ENCODE data around the gene CEP76. TPM values are rescaled to one million over a fixed set of nuclear protein-coding genes. Genes with fewer than 3 reads are reported as not detected.
A peak's percentile ranks its signal among the peaks of the same experiment; 100 is the strongest.

The CEP76 gene
- total and polyA plus RNA-seq, 2 donors (not counting 3 experiments of a cell fraction or from before 2014, with no cell fraction given), result 5.8 to 8.6 TPM

- no peak overlapping the region for H3K4me3 ChIP-seq (replicated peaks in 1 of 3; ENCODE audit: insufficient read depth in 1 of 3, low read depth in 1 of 3, low read length in 3 of 3)
- ChIA-PET CTCF (interaction anchor here (1.1 to 2.4 kb wide), 3 partner anchors 9 to 32 kb away, joined by 4 to 20 read pairs (median 6); no protein-coding TSS in a partner anchor), POLR2A (no interaction called here)
- dilution Hi-C loops (cut with MboI; ENCODE audit: extremely low pct_ligation_motif_present, low sequenced_read_pairs) (no loop called here), intact Hi-C loops (cut with micrococcal nuclease) (no loop called here)
- H3K4me2 ChIP-seq (ENCODE audit: insufficient read depth, low read length), result no peak overlapping the region
- H3K4me1 ChIP-seq (ENCODE audit: control insufficient read depth, extremely low read depth, insufficient read depth, low read length), result peaks cover 18% of the 10 kb centered on the region
- FAIRE-seq (no peak), DNase-seq (ENCODE audit: low read depth, low spot score) (no peak)
- peaks cover 76% of the 10 kb centered on the region for H3K79me2 ChIP-seq (ENCODE audit: control insufficient read depth, insufficient read depth, low read length)
- H3K27me3 ChIP-seq (ENCODE audit: control insufficient read depth in 2 of 2, insufficient read depth in 2 of 2, low read length in 2 of 2), result no peaks in the 10 kb centered on the region
- no peak for TF ChIP-seq EZH2 (IDR thresholded peaks at IDR 0.05; ENCODE audit: borderline replicate concordance, low read depth, low read length, severe bottlenecking)
- no peak for TF ChIP-seq POLR2AphosphoS5 (IDR thresholded peaks at IDR 0.05; ENCODE audit: insufficient read depth, low read depth, low read length)
- TF ChIP-seq JUN (IDR thresholded peaks at IDR 0.05; ENCODE audit: borderline replicate concordance, insufficient read depth, insufficient read length, low read depth), result no peak
- no peak for TF ChIP-seq POLR2A (IDR thresholded peaks at IDR 0.05; ENCODE audit: low read depth, low read length)
- no peak for TF ChIP-seq MYC (IDR thresholded peaks at IDR 0.05; ENCODE audit: low read depth, low read length)
- no peak for TF ChIP-seq GATA2 (IDR thresholded peaks at IDR 0.05; ENCODE audit: insufficient read depth, insufficient read length, low read depth, low read length)
- TF ChIP-seq MAX (IDR thresholded peaks at IDR 0.05; ENCODE audit: insufficient read depth, insufficient read length), result no peak
- TF ChIP-seq CTCF (IDR thresholded peaks at IDR 0.05; ENCODE audit: extremely low read depth in 1 of 2, insufficient read depth in 1 of 2, low read depth in 1 of 2, low read length in 2 of 2), result no peak
- TF ChIP-seq FOS (IDR thresholded peaks at IDR 0.05; ENCODE audit: borderline replicate concordance, insufficient read depth, low read length), result no peak
- H3K9ac ChIP-seq (replicated peaks; ENCODE audit: extremely low read depth, insufficient read depth, low read length), result no peak overlapping the region
- no peaks in the 10 kb centered on the region for H3K9me3 ChIP-seq (replicated peaks; ENCODE audit: control insufficient read depth, insufficient read depth, low read length)
- H2AFZ ChIP-seq (ENCODE audit: low read depth, low read length), result no peak overlapping the region
- H3K36me3 ChIP-seq (ENCODE audit: control insufficient read depth in 2 of 2, extremely low read depth in 1 of 2, insufficient read depth in 2 of 2, low read length in 2 of 2), result no peaks in the 10 kb centered on the region
- peaks cover 3% of the 10 kb centered on the region for H4K20me1 ChIP-seq (replicated peaks; ENCODE audit: control insufficient read depth, extremely low read depth, insufficient read depth, low read length)
- no peaks in the 10 kb centered on the region for H3K9me1 ChIP-seq (replicated peaks; ENCODE audit: control insufficient read depth, extremely low read depth, insufficient read depth, low read length)
- BruUV-seq (replicated peaks), result no TSS peak
- H3K27ac ChIP-seq (ENCODE audit: insufficient read depth, low read depth, low read length), result peak overlapping the region; percentile 5
Observed at GRCh38 chr18:12638644-12639124, 63.8 kb downstream of the CEP76 start.

Data from endothelial cell of umbilical vein (primary cell).